K562 (cell line): ENCODE data around the gene SLC2A10. TPM values are rescaled to one million over a fixed set of nuclear protein-coding genes. Genes with fewer than 3 reads are reported as not detected.

Source experiments
- ATAC-seq: fragments of 200-7000 bp; cut with Tn5 transposase; 3 replicates; pipeline ENCODE4 v1.9.1; 2020; ENCODE audit warnings: moderate library complexity
- BruUV-seq: library from RNA; stranded (reverse); fragments of 400-500 nt; replicated peaks from 2 replicates; lab custom pipeline; 2021; lab: Mats Ljungman, UMichigan
- CTCF ChIA-PET: fragments of 300-600 bp; formaldehyde crosslinking; extraction: SDS; loops from one replicate; lab custom pipeline; 2021; ENCODE audit warnings: low intra/inter-chr PET ratio; lab: Yijun Ruan, JAX
- POLR2A ChIA-PET: fragments of 300-600, 350-650 bp; sonication (Branson Sonifier 250); formaldehyde crosslinking; extraction: SDS; loops from one replicate; lab custom pipeline; 2021; ENCODE audit warnings: antibody characterized with exemption, inconsistent platforms; lab: Yijun Ruan, JAX
- DNase-seq, 4 experiments: peaks; one replicate each; pipeline versions ENCODE4 v3.0.0 to v3.0.0-alpha.2; 2011 to 2018; ENCODE audit warnings: low spot score in 3 of 4, mixed read lengths in 3 of 4; ENCODE audit errors: extremely low read depth in 1 of 4
- FAIRE-seq: peaks from 2 replicates; lab custom pipeline; 2011; peaks lifted over from hg19 to GRCh38; lab: Jason Lieb, UNC
- H2AFZ ChIP-seq: 2 replicates; pipeline ENCODE4 v1.6.0; 2011; ENCODE audit warnings: low read depth, low read length, control low read depth, inconsistent platforms
- H3K27ac ChIP-seq: fragments of 200-600 bp; 3 replicates; pipeline ENCODE4 v1.8.0; 2011; ENCODE audit warnings: low read depth, mild to moderate bottlenecking, control low read depth, inconsistent platforms, low read length, moderate library complexity, mixed read lengths; ENCODE audit errors: extremely low read depth
- H3K27me3 ChIP-seq, 2 experiments: fragments of 300-600 bp in 1 of 2; 2 replicates in 1 of 2; 3 replicates in 1 of 2; pipeline versions ENCODE4 v1.6.0 to v1.8.0; 2011; ENCODE audit warnings: inconsistent platforms in 2 of 2, low read length in 2 of 2, mild to moderate bottlenecking in 1 of 2, mixed read lengths in 1 of 2, moderate library complexity in 1 of 2; ENCODE audit not compliant: control insufficient read depth in 2 of 2, insufficient read depth in 2 of 2
- H3K36me3 ChIP-seq: fragments of 300-600 bp; 3 replicates; pipeline ENCODE4 v1.8.0; 2011; ENCODE audit warnings: mild to moderate bottlenecking, low read length, inconsistent platforms; ENCODE audit not compliant: control insufficient read depth, insufficient read depth
- H3K4me1 ChIP-seq, 2 experiments: fragments of 200-600 bp in 1 of 2; replicated peaks in 1 of 2; 2 replicates in 1 of 2; 3 replicates in 1 of 2; pipeline versions ENCODE4 v1.5.1 to v1.8.0; 2011; ENCODE audit warnings: inconsistent platforms in 2 of 2, low read length in 2 of 2, mild to moderate bottlenecking in 1 of 2, mixed read lengths in 1 of 2, moderate library complexity in 1 of 2; ENCODE audit not compliant: control insufficient read depth in 2 of 2, insufficient read depth in 2 of 2
- H3K4me2 ChIP-seq: 2 replicates; pipeline ENCODE4 v1.6.1; 2011; ENCODE audit warnings: low read length, control low read depth, inconsistent platforms, mixed read lengths; ENCODE audit not compliant: insufficient read depth
- H3K4me3 ChIP-seq: fragments of 200-600 bp; sonication (generic), shearing (Covaris generic); 2 replicates; pipeline ENCODE4 v1.5.1; 2016; ENCODE audit warnings: control low read depth, inconsistent platforms
- H3K79me2 ChIP-seq: fragments of 200-600 bp; 3 replicates; pipeline ENCODE4 v1.8.0; 2011; ENCODE audit warnings: low read length, inconsistent platforms; ENCODE audit not compliant: control insufficient read depth, insufficient read depth
- H3K9ac ChIP-seq, 2 experiments: 2 replicates each; pipeline versions ENCODE4 v1.6.0 to v1.6.1; 2011; ENCODE audit warnings: low read depth in 2 of 2, low read length in 2 of 2, control low read depth in 1 of 2, inconsistent platforms in 1 of 2, mild to moderate bottlenecking in 1 of 2, mixed read lengths in 1 of 2; ENCODE audit not compliant: insufficient read depth in 1 of 2
- H3K9me1 ChIP-seq: one replicate; pipeline ENCODE4 v1.6.0; 2011; ENCODE audit warnings: inconsistent platforms, mild to moderate bottlenecking, low read length, moderate library complexity; ENCODE audit not compliant: control insufficient read depth, insufficient read depth
- H3K9me3 ChIP-seq: replicated peaks from 2 replicates; pipeline ENCODE4 v1.5.1; 2011; ENCODE audit warnings: low read depth, low read length, inconsistent platforms; ENCODE audit not compliant: control insufficient read depth, insufficient read depth
- H4K20me1 ChIP-seq: replicated peaks from 2 replicates; pipeline ENCODE4 v1.6.1; 2011; ENCODE audit warnings: low read length, inconsistent platforms, mixed read lengths; ENCODE audit not compliant: control insufficient read depth, insufficient read depth
- BHLHE40 ChIP-seq: IDR thresholded peaks from 2 replicates; pipeline ENCODE4 v1.6.1; 2011; ENCODE audit warnings: low read length, improper control_type of control experiment
- E2F3 ChIP-seq: fragments of 250-450 bp; sonication (Bioruptor Pico); IDR thresholded peaks from 2 replicates; pipeline ENCODE4 v1.4.0; 2020; ENCODE audit warnings: mild to moderate bottlenecking
- ETV1 ChIP-seq: fragments of 450-650 bp; conservative IDR thresholded peaks from 2 replicates; pipeline ENCODE4 v1.6.1; 2016; ENCODE audit warnings: missing genetic modification characterization, control low read depth, low read depth, missing compliant biosample characterization
- GABPA ChIP-seq: fragments of 200-800 bp; sonication (Bioruptor generic); conservative IDR thresholded peaks from 2 replicates; pipeline ENCODE4 v1.6.1; 2016; ENCODE audit warnings: low read depth, missing genetic modification characterization, missing compliant biosample characterization
- NELFE ChIP-seq: IDR thresholded peaks from 2 replicates; pipeline ENCODE4 v1.6.1; 2011; ENCODE audit warnings: mild to moderate bottlenecking; ENCODE audit not compliant: insufficient read depth, insufficient read length
- NR1H2 ChIP-seq: sonication (generic); formaldehyde crosslinking; IDR thresholded peaks from 2 replicates; pipeline ENCODE4 v1.4.0; 2020; ENCODE audit warnings: mild to moderate bottlenecking, missing genetic modification reagents
- RBFOX2 ChIP-seq: fragments of 200-400 bp; formaldehyde crosslinking; IDR thresholded peaks from 2 replicates; pipeline ENCODE4 v1.6.1; 2017; ENCODE audit warnings: low read depth, mild to moderate bottlenecking, low read length, moderate library complexity
- SAFB2 ChIP-seq: fragments of 200-400 bp; formaldehyde crosslinking; IDR thresholded peaks from 2 replicates; pipeline ENCODE4 v1.6.1; 2018; ENCODE audit warnings: borderline replicate concordance, low read length, low read depth, moderate library complexity; ENCODE audit not compliant: severe bottlenecking
- SNRNP70 ChIP-seq: fragments of 200-400 bp; formaldehyde crosslinking; optimal IDR thresholded peaks from 2 replicates; pipeline ENCODE3; 2017; ENCODE audit warnings: low read depth, low read length
- U2AF1 ChIP-seq: fragments of 200-400 bp; formaldehyde crosslinking; optimal IDR thresholded peaks from 2 replicates; pipeline ENCODE3; 2017; ENCODE audit warnings: mild to moderate bottlenecking, low read depth, low read length, moderate library complexity
- ZC3H4 ChIP-seq: sonication (generic); formaldehyde crosslinking; IDR thresholded peaks from 2 replicates; pipeline ENCODE4 v1.9.0; 2021; ENCODE audit warnings: missing genetic modification reagents, borderline replicate concordance
- ZC3H8 ChIP-seq: fragments of 450-650 bp; IDR thresholded peaks from 2 replicates; pipeline ENCODE4 v1.6.1; 2017
- ZKSCAN3 ChIP-seq: fragments of 250-450 bp; sonication (Bioruptor Pico); IDR thresholded peaks from 2 replicates; pipeline ENCODE4 v1.4.0; 2020
- ZNF589 ChIP-seq: fragments of 200-800 bp; sonication (Bioruptor generic); IDR thresholded peaks from 2 replicates; pipeline ENCODE4 v1.6.1; 2016; ENCODE audit warnings: low read depth, missing genetic modification characterization, missing compliant biosample characterization
- ZNF717 ChIP-seq: fragments of 250-450 bp; sonication (Bioruptor Pico); IDR thresholded peaks from 2 replicates; pipeline ENCODE4 v1.5.0; 2021
- WGBS: fragments of 100-300 bp; shearing (Covaris generic); methylation state at CpG from one replicate; pipeline ENCODE4 v1.1.6; 2016; ENCODE audit warnings: low coverage, mixed read lengths; ENCODE audit not compliant: insufficient coverage; ENCODE audit errors: missing lambda C conversion rate; 5-methylcytosine and 5-hydroxymethylcytosine counted together
- in situ Hi-C: fragments of 300-500 bp; cut with MboI; formaldehyde crosslinking; loops from 4 replicates; pipeline ENCODE4 v1.15.0; 2018; ENCODE audit warnings: inconsistent platforms, mixed read lengths
- intact Hi-C: fragments of 100-400 bp; cut with micrococcal nuclease; formaldehyde crosslinking; loops from 2 replicates; pipeline ENCODE4 v1.14.2; 2022
- polyA plus RNA-seq, 8 experiments: library from polyadenylated mRNA; depleted of rRNA in 4 of 8; stranded (reverse) in 5 of 8; unstranded in 3 of 8; fragments of >200 nt; fragmentation: Nextera tagmentation in 2 of 8; fragmentation: Illumina TruSeq in 1 of 8; extraction: Ambion mirVana in 2 of 8; extraction: Trizol in 1 of 8; gene quantifications; 2 replicates each; pipeline versions ENCODE4 v1.2.1 to v1.2.3, GENCODE V29; 2011 to 2014; ENCODE audit warnings: inconsistent platforms in 1 of 8, missing spikeins in 1 of 8
- total RNA-seq, 7 experiments: library from RNA; depleted of rRNA in 6 of 7; stranded (reverse); fragments of >200 nt in 6 of 7; fragmentation: Illumina TruSeq in 2 of 7; extraction: Trizol in 2 of 7; gene quantifications; 2 replicates each; pipeline versions ENCODE4 v1.2.1 to v1.2.3, GENCODE V29; 2011 to 2021; ENCODE audit warnings: low replicate concordance in 1 of 7
- TF ChIP-seq, protein P1 (sequence below): fragments of 250-450 bp; sonication (Bioruptor Pico); IDR thresholded peaks from 2 replicates; pipeline ENCODE4 v1.8.0; 2021; ENCODE audit warnings: mild to moderate bottlenecking, moderate library complexity
- TF ChIP-seq, protein P2 (sequence below): fragments of 250-450 bp; sonication (Bioruptor Pico); IDR thresholded peaks from 2 replicates; pipeline ENCODE4 v1.5.1; 2021; ENCODE audit warnings: mild to moderate bottlenecking
- TF ChIP-seq, protein P3 (sequence below): fragments of 450-650 bp; formaldehyde crosslinking; conservative IDR thresholded peaks from 2 replicates; pipeline ENCODE4 v1.4.0; 2022; ENCODE audit warnings: mild to moderate bottlenecking, missing genetic modification characterization

Gene SLC2A10
- total and polyA plus RNA-seq, 9 of the 15 experiments (the other 6 are each of a cell fraction or from before 2014, with no cell fraction given): 0.01 to 1.8 (median 0.10) TPM

DNA sequence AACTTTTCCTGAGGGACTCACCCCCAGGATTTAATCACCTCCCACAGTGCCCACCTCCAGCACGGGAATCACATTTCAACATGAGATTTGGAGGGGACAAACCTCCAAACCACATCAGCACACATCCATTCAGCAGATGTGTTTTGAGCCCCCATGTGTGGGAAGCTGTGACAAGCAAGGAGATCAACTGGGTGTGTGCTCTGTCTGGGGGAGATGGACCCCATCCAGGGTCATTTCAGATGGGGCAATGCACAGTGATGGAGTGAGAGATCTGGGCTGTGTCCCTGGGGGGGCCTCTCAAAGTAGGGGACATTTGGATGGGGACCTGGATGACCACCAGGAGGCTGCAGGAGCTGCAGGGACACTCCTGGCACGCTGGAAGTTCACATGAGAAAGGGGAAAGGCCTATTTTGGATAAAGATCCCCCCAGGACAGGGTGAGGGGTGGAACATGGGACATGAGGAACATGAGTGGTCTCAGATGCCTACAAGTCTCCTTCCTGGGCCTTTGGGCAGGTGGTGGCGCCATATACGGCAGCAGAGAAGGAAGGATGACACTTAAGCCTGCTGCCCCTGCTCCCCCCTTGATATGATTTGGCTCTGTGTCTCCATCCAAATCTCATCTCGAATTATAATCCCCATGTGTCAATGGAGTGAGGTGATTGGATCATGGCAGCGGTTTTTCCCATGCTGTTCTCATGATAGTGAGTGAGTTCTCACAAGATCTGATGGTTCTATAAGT, 49.6 kb downstream of the SLC2A10 start (continued):
- TF ChIP-seq NELFE (no peak), RBFOX2 (no peak), ZNF717 (CRISPR knock-in tag) (no peak), ETV1 (tag) (no peak)
- TF ChIP-seq, protein P1, sequence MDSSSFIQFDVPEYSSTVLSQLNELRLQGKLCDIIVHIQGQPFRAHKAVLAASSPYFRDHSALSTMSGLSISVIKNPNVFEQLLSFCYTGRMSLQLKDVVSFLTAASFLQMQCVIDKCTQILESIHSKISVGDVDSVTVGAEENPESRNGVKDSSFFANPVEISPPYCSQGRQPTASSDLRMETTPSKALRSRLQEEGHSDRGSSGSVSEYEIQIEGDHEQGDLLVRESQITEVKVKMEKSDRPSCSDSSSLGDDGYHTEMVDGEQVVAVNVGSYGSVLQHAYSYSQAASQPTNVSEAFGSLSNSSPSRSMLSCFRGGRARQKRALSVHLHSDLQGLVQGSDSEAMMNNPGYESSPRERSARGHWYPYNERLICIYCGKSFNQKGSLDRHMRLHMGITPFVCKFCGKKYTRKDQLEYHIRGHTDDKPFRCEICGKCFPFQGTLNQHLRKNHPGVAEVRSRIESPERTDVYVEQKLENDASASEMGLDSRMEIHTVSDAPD (CRISPR knock-in tag): no peak

DNA sequence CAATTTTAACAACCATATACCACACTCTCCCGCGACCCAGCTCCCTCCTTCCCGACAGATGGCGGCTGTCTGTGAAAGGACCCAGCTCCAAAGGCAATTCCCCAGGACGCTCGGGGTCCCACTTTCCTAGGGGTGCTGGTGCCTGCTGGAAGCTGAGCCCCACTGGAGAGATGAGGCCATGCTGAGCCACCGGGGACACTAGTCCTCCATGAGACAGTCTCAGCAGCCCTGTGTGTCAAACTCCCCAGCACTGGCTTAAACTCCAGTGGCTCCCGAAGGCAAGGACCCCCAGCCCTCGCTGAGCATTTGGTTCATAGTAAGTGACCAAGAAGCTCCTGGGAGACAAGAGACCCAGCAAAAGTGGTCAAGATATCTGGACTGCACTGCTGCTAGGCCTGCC, 52.1 kb downstream of the SLC2A10 start:
- 0% methylated on average over 9 of the region's 9 CpGs for WGBS
- H2AFZ ChIP-seq: no peak overlapping the region
- no peak for DNase-seq
- no TSS peak for BruUV-seq
- H3K4me3 ChIP-seq: no peak overlapping the region
- H3K9me3 ChIP-seq: no peaks in the 10 kb centered on the region
- ChIA-PET CTCF (no interaction called here), POLR2A (no interaction called here)
- no peak for TF ChIP-seq ZC3H8
- no peak for TF ChIP-seq GABPA (tag)
- TF ChIP-seq, protein P2, sequence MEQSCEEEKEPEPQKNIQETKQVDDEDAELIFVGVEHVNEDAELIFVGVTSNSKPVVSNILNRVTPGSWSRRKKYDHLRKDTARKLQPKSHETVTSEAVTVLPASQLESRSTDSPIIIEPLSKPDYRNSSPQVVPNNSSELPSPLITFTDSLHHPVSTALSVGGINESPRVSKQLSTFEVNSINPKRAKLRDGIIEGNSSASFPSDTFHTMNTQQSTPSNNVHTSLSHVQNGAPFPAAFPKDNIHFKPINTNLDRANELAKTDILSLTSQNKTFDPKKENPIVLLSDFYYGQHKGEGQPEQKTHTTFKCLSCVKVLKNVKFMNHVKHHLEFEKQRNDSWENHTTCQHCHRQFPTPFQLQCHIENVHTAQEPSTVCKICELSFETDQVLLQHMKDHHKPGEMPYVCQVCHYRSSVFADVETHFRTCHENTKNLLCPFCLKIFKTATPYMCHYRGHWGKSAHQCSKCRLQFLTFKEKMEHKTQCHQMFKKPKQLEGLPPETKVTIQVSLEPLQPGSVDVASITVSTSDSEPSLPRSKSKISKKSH (CRISPR knock-in tag): no peak
- no peak for TF ChIP-seq NR1H2 (CRISPR knock-in tag)
- no peak for TF ChIP-seq ZNF589 (CRISPR knock-in tag)
- TF ChIP-seq, protein P3, sequence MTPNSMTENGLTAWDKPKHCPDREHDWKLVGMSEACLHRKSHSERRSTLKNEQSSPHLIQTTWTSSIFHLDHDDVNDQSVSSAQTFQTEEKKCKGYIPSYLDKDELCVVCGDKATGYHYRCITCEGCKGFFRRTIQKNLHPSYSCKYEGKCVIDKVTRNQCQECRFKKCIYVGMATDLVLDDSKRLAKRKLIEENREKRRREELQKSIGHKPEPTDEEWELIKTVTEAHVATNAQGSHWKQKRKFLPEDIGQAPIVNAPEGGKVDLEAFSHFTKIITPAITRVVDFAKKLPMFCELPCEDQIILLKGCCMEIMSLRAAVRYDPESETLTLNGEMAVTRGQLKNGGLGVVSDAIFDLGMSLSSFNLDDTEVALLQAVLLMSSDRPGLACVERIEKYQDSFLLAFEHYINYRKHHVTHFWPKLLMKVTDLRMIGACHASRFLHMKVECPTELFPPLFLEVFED (CRISPR knock-in tag): no peak
- TF ChIP-seq BHLHE40: no peak
- TF ChIP-seq U2AF1: no peak
- TF ChIP-seq E2F3 (CRISPR knock-in tag): no peak
- TF ChIP-seq SAFB2: no peak
- TF ChIP-seq ZC3H4 (CRISPR knock-in tag): no peak
- TF ChIP-seq SNRNP70: no peak
- no peak for TF ChIP-seq ZKSCAN3 (CRISPR knock-in tag)
- H4K20me1 ChIP-seq: no peaks in the 10 kb centered on the region
- in situ Hi-C loops: loop anchor here (25.0 kb wide), 1 partner anchor 626 kb away; no protein-coding TSS in a partner anchor
- H3K79me2 ChIP-seq: no peaks in the 10 kb centered on the region
- no peak overlapping the region for H3K4me2 ChIP-seq
- no peaks in the 10 kb centered on the region for H3K36me3 ChIP-seq
- H3K9ac ChIP-seq: no peak overlapping the region
- intact Hi-C loops: no loop called here
- no peak overlapping the region for H3K27ac ChIP-seq
- no peak for ATAC-seq
- no peak for FAIRE-seq
- no peaks in the 10 kb centered on the region for H3K9me1 ChIP-seq
- peaks cover 0 to 4% of the 10 kb centered on the region in 2 experiments; a peak in 2 of 5 replicates for H3K4me1 ChIP-seq
- H3K27me3 ChIP-seq: peaks cover 17 to 33% of the 10 kb centered on the region in 2 experiments
